SHP77 (cell line): ENCODE results near the gene TMEM175.
A peak's percentile ranks its signal among the peaks of the same experiment; 100 is the strongest.
"Not testable (repeated sequence)": the region's sequence is repeated elsewhere in the genome, so short reads cannot be mapped to it uniquely, and the experiment has no call there.

ENCODE experiments used
- DNase-seq, 2 experiments: peaks; one replicate each; lab custom pipeline; 2025; lab: John Stamatoyannopoulos, UW

The TMEM175 gene

DNA sequence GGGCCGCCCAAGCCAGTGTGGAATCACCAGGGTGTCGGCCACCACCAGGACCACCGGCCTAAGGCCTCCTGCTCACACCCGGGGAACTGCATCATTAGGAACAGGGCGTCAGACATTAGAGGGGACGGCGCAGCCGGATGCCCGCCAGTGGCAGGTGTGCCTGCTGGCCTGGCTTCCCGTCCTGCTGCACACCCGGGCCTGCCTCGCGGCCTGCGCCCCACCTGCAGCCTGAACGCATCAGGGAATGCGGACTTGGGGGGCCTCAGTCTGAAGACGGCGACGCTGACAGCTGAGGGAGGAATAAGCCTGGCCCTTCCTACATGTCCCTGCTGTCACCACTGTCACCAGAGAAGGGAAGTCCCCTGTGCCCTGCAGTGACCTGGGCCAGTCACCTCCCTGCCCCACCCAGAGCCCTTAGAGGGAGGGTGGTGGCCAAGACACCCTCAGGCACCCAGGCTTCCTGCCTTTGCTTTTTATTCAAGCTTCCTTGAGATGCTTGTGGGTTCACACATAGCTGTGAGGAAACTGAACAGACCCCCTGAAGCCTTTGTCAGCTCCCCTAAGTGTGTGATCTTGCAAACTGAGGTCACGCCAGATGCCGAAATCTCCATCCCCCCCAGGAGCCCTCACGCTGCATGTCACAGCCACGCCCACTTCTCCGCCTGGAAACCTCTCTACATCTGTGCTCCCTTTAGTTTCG, 37.9 kb downstream of the TMEM175 start:
- no peak for DNase-seq

DNA sequence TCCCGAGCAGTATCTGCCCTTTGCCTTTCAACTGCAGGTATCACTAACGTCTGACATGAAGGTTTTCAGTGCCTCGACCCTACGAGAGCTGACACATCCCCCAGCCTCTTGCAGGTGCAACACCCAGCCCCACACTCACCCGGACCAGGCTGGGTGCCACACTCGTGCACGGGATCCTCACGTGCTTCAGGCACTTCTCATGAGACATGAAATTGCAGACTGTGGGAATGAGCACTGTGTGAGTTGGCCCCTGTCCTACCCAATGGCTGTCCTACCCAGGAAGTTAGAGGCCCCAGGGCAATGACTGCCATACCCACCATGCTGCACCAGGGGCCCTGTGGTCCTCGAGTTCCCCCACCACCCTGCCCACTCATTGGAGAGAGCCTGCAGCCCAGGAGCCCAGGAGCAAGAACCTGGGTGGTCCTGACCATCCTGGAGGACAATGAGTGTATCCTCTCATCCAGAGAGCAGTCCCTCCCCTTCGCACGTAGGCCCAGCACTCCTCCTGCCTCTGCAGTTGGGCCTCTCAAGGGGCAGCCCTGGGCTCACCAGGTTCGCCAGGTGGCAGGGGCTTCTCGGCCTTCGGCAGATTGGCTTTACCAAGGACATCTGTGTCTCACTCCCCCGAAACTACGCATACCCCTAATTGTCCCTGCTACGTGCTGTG, 38.7 kb downstream of the TMEM175 start:
- DNase-seq: no peak

- no peak for DNase-seq
These were observed 39.6 kb downstream of the TMEM175 start for GRCh38 chr4:971666-972500.

GRCh38 chr4:972651-973424, 40.6 kb downstream of the TMEM175 start:
- DNase-seq: no peak

DNA sequence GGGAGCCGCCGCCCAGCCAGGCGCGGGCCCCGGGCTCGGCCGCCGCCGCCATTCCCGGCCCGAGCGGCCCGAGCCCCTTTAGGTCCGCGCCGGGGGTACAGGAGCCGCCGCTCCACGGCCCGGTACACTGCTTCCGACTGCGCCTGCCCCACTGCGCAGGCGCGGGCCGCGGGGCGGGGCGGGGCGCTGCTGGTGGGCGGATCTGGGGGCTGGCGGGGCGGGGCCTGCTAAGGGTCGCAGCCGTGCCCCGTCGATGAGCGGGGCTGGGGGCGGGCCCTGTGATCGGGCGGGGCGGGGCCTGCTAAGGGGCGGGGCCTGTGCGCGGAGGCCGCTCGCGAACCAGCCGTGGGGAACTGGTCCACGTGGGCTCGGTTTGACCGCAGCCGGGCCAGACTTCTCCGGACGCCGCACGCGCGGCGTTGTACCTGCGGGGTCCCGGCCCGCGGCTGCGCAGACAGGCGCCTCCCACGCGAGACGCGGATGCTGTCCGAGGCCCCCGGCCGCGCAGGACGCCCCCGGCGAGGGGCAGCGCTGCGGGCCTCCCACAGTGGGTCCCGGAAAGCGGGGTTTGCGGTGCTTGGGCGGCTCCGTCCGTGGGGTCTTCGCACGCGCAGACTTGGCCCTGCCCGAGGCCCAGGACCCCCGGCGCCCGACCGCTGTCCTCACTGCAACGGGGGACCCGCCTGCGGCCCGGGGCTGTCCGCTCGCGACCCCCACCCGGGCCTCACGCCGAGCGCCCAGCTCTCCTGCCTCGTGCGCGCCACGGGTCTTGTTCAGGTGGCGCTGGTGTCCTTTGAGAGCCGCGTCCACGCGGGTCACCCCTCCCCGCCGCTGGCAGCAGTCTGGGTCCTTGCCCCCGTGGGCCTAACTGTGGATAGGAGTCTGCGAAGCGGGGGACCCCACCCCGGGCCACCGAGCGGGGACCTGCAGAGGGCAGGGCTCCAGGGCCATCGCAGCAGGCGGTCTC, 41.5 kb downstream of the TMEM175 start, which contains the start of gene DGKQ:
Gene DGKQ (minus strand): TSS at position 139 of the 967 bp plus-strand sequence. CDS start 87 bp downstream, at position 52.
- no peak for DNase-seq

DNA sequence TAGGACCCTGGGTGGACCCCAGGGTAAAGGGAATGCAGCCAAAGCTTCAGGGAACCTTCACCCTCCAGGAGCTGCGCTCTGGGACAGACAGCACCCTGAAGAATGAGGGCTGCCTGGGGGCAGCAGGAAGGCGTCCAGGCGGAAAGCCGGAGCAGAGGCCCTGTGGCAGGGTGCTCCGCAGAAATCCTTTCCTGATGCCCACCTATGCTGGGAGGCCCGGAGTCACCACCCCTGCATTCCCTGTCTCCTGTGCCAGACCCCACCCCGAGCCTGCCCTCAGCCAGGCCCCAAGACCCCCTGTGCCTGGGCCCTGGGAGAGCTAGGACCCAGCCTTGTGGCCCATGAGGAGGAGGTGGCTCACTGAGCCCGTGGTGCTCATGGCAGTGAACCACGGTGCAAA, 42.4 kb downstream of the TMEM175 start:
- DNase-seq: no peak

- not testable (repeated sequence) for DNase-seq
These were observed 43.8 kb downstream of the TMEM175 start for GRCh38 chr4:976016-976415.

DNA sequence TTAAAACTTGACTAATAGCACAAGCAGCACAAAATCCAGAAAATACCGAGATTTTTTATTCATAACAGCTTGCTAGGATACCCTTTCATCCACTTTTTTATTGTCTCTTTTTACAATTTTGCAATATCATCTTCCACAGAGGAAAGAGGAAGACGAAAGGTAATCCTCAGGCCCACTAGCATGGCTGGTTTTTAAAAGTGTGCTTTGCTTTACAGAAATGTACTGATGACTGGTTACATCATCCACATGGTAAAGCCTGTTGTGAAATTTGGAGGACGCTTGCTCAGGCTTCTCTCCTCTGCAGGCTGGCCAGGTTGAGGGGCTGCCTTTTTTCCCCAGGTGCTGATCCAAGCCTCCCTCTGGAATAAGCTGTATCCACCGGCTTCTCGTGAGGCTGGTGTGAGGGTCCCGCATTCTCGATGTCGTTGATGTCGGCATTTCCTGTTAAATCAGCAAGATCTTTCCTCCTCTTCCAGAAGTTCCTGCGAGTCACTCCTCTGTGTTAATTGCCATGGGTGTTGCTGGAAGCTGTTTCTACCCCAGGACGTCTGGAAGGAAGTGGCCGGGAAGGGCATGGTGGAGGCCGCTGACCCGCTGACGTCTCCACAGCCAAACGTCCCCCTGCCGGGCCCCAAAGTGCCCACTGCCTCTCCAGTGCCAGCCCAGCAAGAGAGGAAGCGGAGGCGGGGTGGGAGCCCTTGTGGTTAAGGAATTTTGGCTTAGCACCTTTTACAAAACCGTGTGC, 46.9 kb downstream of the TMEM175 start:
- DNase-seq: no peak

GRCh38 chr4:982291-982690, 50.0 kb downstream of the TMEM175 start:
- DNase-seq: no peak

- DNase-seq: no peak
These were observed 50.6 kb downstream of the TMEM175 start for GRCh38 chr4:982814-983213.

GRCh38 chr4:984336-985054, 52.2 kb downstream of the TMEM175 start:
- DNase-seq: no peak

- DNase-seq: no peak
These were observed 53.0 kb downstream of the TMEM175 start for GRCh38 chr4:985123-985830.

GRCh38 chr4:986428-986878, 54.2 kb downstream of the TMEM175 start:
- no peak for DNase-seq

- DNase-seq: peak in 1 of 2 experiments; percentile 32
These were observed 54.8 kb downstream of the TMEM175 start, which contains the start of gene IDUA for GRCh38 chr4:986879-987623. IDUA (plus strand) TSS chr4:987044; CDS start chr4:987085, 41 bp downstream.

DNA sequence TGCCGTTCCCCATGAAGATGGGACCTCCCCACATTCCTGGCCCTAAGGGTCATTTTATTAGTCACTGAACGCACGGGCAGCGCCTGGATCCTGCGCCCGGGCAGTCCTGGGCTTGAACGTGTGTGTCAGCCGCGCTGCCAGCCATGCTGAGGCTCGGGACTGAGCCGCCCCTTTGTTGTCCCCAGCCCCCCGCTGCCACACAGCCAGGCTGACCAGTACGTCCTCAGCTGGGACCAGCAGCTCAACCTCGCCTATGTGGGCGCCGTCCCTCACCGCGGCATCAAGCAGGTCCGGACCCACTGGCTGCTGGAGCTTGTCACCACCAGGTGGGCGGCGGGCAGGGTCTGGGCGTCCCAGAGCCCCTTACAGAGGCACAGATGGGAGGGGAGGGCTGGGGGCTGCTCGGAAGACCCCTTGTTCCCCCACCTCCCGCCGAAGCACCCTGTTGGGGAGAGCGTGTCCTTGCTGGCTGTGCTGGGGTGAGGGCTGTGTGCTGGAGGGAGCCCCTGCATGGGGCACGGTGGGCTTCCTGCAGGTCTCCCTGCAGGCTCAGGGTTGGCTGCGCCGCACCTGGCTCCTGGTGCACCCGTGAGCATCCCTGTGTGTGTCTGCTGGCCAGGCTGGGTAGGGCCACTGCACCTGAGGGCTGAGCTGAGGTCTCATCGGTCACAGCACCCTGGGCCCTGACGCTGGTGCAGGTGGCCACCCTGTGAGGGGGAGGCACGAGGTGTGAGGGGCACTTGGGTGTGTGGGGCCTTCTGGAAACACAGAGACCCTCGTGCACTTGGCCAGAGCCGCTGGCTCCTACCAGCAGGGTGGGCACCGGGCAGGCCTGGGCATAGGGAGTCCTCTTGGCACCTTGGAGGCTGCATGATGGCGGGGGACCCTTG, 55.6 kb downstream of the TMEM175 start:
- DNase-seq: no peak
